Neural progenitor cell (in vitro differentiated cells): ENCODE data around the gene RBBP8NL. TPM values are rescaled to one million over a fixed set of nuclear protein-coding genes. Genes with fewer than 3 reads are reported as not detected.

Experiments used
- DNase-seq: peaks from one replicate; pipeline ENCODE4 v3.0.0-alpha.2; 2016; ENCODE audit warnings: low spot score
- H2AFZ ChIP-seq: fragments of 200-600 bp; sonication (generic); replicated peaks from 2 replicates; pipeline ENCODE4 v1.6.1; 2016; ENCODE audit warnings: antibody characterized with exemption
- H3F3A ChIP-seq: fragments of 200-600 bp; sonication (generic); 2 replicates; pipeline ENCODE4 v1.6.1; 2016; ENCODE audit warnings: antibody characterized with exemption, low read depth
- H3K27ac ChIP-seq: fragments of 200-600 bp; sonication (generic); 2 replicates; pipeline ENCODE4 v1.5.1; 2016; ENCODE audit warnings: mild to moderate bottlenecking
- H3K27me3 ChIP-seq: fragments of 200-600 bp; sonication (generic); 2 replicates; pipeline ENCODE4 v1.6.1; 2016; ENCODE audit warnings: mild to moderate bottlenecking, moderate library complexity
- H3K36me3 ChIP-seq: fragments of 200-600 bp; sonication (generic); 2 replicates; pipeline ENCODE4 v1.5.1; 2016
- H3K4me1 ChIP-seq: fragments of 200-600 bp; sonication (generic); 2 replicates; pipeline ENCODE4 v1.6.1; 2016; ENCODE audit warnings: mixed run types
- H3K4me2 ChIP-seq: fragments of 200-600 bp; sonication (generic); 2 replicates; pipeline ENCODE4 v1.6.1; 2016
- H3K4me3 ChIP-seq: fragments of 200-600 bp; sonication (generic); 2 replicates; pipeline ENCODE4 v1.5.1; 2016
- H3K79me2 ChIP-seq: fragments of 200-600 bp; sonication (generic); 2 replicates; pipeline ENCODE4 v1.6.1; 2016; ENCODE audit warnings: low read depth
- H3K9ac ChIP-seq: fragments of 200-600 bp; sonication (generic); 2 replicates; pipeline ENCODE4 v1.6.1; 2016
- H3K9me3 ChIP-seq: fragments of 200-600 bp; sonication (generic); 2 replicates; pipeline ENCODE4 v1.5.1; 2016; ENCODE audit warnings: low read depth
- H4K20me1 ChIP-seq: fragments of 200-600 bp; sonication (generic); 2 replicates; pipeline ENCODE4 v1.6.1; 2016; ENCODE audit warnings: low read depth
- H3K27ac Mint-ChIP-seq: 3 replicates; pipeline ENCODE4 v1.8.0; 2021; ENCODE audit warnings: mixed read lengths
- H3K27me3 Mint-ChIP-seq: 2 replicates; pipeline ENCODE4 v1.8.0; 2022; ENCODE audit warnings: low read depth, mild to moderate bottlenecking, inconsistent platforms, moderate library complexity, mixed read lengths; ENCODE audit not compliant: insufficient read depth
- H3K36me3 Mint-ChIP-seq: 3 replicates; pipeline ENCODE4 v1.8.0; 2021; ENCODE audit warnings: mixed read lengths
- H3K4me1 Mint-ChIP-seq: 3 replicates; pipeline ENCODE4 v1.8.0; 2021; ENCODE audit warnings: mixed read lengths
- H3K4me3 Mint-ChIP-seq: 3 replicates; pipeline ENCODE4 v1.8.0; 2021; ENCODE audit warnings: mild to moderate bottlenecking, moderate library complexity, mixed read lengths
- H3K9me3 Mint-ChIP-seq: 3 replicates; pipeline ENCODE4 v1.8.0; 2020; ENCODE audit warnings: mixed read lengths
- CTCF ChIP-seq: fragments of 200-600 bp; sonication (generic); IDR thresholded peaks from 2 replicates; pipeline ENCODE4 v1.5.1; 2017; ENCODE audit warnings: antibody characterized with exemption, mild to moderate bottlenecking
- EZH2 ChIP-seq: fragments of 200-600 bp; sonication (generic); IDR thresholded peaks from 2 replicates; pipeline ENCODE4 v1.6.1; 2017; ENCODE audit warnings: antibody characterized with exemption, mild to moderate bottlenecking, moderate library complexity
- EZH2phosphoT487 ChIP-seq: fragments of 200-600 bp; sonication (generic); IDR thresholded peaks from 2 replicates; pipeline ENCODE4 v1.6.1; 2017; ENCODE audit warnings: antibody characterized with exemption
- total RNA-seq: library from RNA; depleted of rRNA; stranded (reverse); fragments of >200 nt; gene quantifications from 2 replicates; pipeline ENCODE4 v1.2.3, GENCODE V29; 2015; ENCODE audit warnings: low replicate concordance

The RBBP8NL gene
- total RNA-seq, 1 donor from 2014 or later, result not detected

- no peaks in the 10 kb centered on the region for H3K9me3 ChIP-seq
- Mint-ChIP-seq H3K27me3 (peaks cover 20% of the 10 kb centered on the region), H3K36me3 (no peaks in the 10 kb centered on the region), H3K4me3 (no peak overlapping the region), H3K9me3 (peaks cover 2% of the 10 kb centered on the region), H3K27ac (no peak overlapping the region), H3K4me1 (peaks cover 5% of the 10 kb centered on the region)
- TF ChIP-seq EZH2phosphoT487 (no peak), CTCF (no peak), EZH2 (no peak)
- no peak overlapping the region for H2AFZ ChIP-seq
- peaks cover 11% of the 10 kb centered on the region for H3K27me3 ChIP-seq
- no peaks in the 10 kb centered on the region for H4K20me1 ChIP-seq
- H3K4me3 ChIP-seq, result no peak overlapping the region
- no peak overlapping the region for H3K9ac ChIP-seq
- H3K27ac ChIP-seq, result no peak overlapping the region
- DNase-seq, result no peak
- no peaks in the 10 kb centered on the region for H3F3A ChIP-seq
- no peak overlapping the region for H3K4me2 ChIP-seq
- no peaks in the 10 kb centered on the region for H3K36me3 ChIP-seq
- H3K79me2 ChIP-seq, result no peaks in the 10 kb centered on the region
- no peaks in the 10 kb centered on the region for H3K4me1 ChIP-seq
These were observed 6.5 kb upstream of the RBBP8NL start for GRCh38 chr20:62433658-62434497.

- Mint-ChIP-seq H3K27ac (no peak overlapping the region), H3K27me3 (peaks cover 25% of the 10 kb centered on the region), H3K9me3 (no peaks in the 10 kb centered on the region), H3K36me3 (no peaks in the 10 kb centered on the region), H3K4me1 (peaks cover 11% of the 10 kb centered on the region), H3K4me3 (peak overlapping the region; percentile 34)
- Histone ChIP-seq H3K79me2 (no peaks in the 10 kb centered on the region), H3K36me3 (no peaks in the 10 kb centered on the region), H3K27me3 (peaks cover 11% of the 10 kb centered on the region), H3K9me3 (no peaks in the 10 kb centered on the region), H3F3A (no peaks in the 10 kb centered on the region), H3K27ac (no peak overlapping the region), H4K20me1 (no peaks in the 10 kb centered on the region), H3K4me2 (no peak overlapping the region), H2AFZ (no peak overlapping the region), H3K9ac (no peak overlapping the region), H3K4me3 (no peak overlapping the region), H3K4me1 (peaks cover 14% of the 10 kb centered on the region)
- no peak for TF ChIP-seq EZH2
- TF ChIP-seq EZH2phosphoT487, result no peak
- no peak for TF ChIP-seq CTCF
- no peak for DNase-seq
These were observed 3.6 kb upstream of the RBBP8NL start for GRCh38 chr20:62430866-62431447.

GRCh38 chr20:62430311-62430853 lies 3.0 kb upstream of the RBBP8NL start:
- Histone ChIP-seq H3K27me3 (peaks cover 8% of the 10 kb centered on the region), H3K79me2 (no peaks in the 10 kb centered on the region), H3K9ac (no peak overlapping the region), H3K27ac (no peak overlapping the region), H3K4me2 (no peak overlapping the region), H2AFZ (no peak overlapping the region), H3K9me3 (no peaks in the 10 kb centered on the region), H3K36me3 (no peaks in the 10 kb centered on the region), H3F3A (no peaks in the 10 kb centered on the region), H3K4me3 (no peak overlapping the region), H3K4me1 (peaks cover 14% of the 10 kb centered on the region), H4K20me1 (no peaks in the 10 kb centered on the region)
- no peak overlapping the region for H3K4me3 Mint-ChIP-seq
- no peak for DNase-seq
- H3K27ac Mint-ChIP-seq, result no peak overlapping the region
- TF ChIP-seq EZH2phosphoT487, result no peak
- no peak for TF ChIP-seq EZH2
- no peak for TF ChIP-seq CTCF
- no peaks in the 10 kb centered on the region for H3K9me3 Mint-ChIP-seq
- peaks cover 25% of the 10 kb centered on the region for H3K27me3 Mint-ChIP-seq
- H3K4me1 Mint-ChIP-seq, result peaks cover 11% of the 10 kb centered on the region
- H3K36me3 Mint-ChIP-seq, result no peaks in the 10 kb centered on the region
